GM18505 (cell line): ENCODE results near the gene GPS1.
A peak's percentile ranks its signal among the peaks of the same experiment; 100 is the strongest.

Experiments
- ATAC-seq: cut with Tn5 transposase; IDR thresholded peaks from one replicate; pipeline ENCODE4 v1.9.1; 2021; ENCODE audit not compliant: unreplicated experiment
- POLR2A ChIP-seq: IDR thresholded peaks from 4 replicates; pipeline ENCODE4 v1.6.1; 2011; ENCODE audit warnings: borderline replicate concordance; ENCODE audit not compliant: insufficient read depth, insufficient read length; ENCODE audit errors: extremely low read depth

The GPS1 gene

DNA sequence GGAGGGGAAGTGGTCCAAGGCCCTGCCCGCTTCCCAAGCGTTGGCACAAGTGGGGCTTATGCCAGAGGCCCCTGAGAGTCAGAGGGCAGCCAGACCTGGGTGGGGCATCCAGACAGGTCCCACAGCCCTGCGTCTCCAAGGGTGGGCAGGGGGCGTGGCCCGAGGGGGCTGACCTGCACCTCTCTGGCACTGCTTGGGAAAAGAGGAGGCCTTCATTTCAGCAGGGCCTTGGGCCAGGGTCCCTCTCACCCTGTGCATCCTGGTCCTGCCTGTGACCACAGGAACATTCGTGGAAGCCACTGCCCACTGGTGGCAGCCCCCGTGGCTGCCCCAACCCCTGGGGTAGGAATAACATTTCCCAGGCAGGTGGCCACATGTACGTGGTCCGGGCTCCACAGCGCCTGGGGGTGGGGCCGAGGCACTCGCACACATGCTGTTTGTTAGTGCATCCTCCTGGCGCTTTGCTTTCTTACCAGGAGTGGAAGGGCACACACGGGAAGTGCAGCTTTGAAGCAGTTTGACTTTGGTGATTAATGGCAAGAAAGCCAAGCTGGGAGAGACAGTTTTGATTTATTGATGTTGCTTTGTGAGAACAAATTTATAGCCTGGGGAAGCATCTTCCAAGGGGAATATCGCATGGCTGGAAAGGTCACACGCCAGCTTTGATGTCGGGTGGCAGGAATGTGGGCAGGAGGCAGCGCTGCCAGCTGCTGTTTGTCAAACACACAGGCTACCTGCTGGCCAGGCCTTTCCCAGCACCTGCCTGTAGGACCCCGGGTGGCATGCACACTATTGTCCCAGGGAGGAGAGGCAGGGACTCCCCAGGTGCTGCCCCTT lies 33.3 kb upstream of the GPS1 start:
- no peak for TF ChIP-seq POLR2A
- no peak for ATAC-seq

DNA sequence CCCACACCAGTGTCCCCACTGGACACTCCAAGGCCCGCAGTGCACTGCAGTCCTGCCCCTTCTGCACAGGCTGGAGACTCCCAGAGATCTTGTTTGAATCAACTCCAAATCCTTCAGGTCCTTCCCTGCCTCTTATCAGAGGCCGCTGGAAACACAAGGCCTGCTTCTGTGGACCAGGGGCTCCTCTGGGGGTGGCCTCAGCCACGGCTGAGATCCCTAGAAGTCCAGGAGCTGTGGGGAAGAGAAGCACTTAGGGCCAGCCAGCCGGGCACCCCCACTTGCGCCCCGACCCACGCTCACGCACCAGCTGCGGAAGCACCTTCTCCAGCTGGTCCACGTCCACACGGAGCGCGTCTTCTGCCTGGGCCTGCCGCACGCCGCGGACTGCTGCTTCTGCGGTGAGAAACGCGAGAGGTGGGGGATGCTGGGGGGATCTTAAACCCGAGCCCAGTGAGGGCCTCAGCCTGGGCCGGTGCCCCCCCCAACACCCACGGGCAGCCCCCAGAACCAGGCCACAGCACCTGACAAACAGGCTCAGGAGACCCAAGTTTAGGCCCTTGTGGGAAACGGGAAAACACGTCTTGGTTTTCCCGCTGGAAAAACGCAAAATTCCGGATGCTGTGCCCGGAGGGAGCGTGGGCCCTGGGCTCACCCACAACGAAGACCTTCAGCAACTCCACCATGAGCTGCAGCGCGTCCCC lies 32.6 kb upstream of the GPS1 start:
- ATAC-seq = no peak
- TF ChIP-seq POLR2A = no peak

DNA sequence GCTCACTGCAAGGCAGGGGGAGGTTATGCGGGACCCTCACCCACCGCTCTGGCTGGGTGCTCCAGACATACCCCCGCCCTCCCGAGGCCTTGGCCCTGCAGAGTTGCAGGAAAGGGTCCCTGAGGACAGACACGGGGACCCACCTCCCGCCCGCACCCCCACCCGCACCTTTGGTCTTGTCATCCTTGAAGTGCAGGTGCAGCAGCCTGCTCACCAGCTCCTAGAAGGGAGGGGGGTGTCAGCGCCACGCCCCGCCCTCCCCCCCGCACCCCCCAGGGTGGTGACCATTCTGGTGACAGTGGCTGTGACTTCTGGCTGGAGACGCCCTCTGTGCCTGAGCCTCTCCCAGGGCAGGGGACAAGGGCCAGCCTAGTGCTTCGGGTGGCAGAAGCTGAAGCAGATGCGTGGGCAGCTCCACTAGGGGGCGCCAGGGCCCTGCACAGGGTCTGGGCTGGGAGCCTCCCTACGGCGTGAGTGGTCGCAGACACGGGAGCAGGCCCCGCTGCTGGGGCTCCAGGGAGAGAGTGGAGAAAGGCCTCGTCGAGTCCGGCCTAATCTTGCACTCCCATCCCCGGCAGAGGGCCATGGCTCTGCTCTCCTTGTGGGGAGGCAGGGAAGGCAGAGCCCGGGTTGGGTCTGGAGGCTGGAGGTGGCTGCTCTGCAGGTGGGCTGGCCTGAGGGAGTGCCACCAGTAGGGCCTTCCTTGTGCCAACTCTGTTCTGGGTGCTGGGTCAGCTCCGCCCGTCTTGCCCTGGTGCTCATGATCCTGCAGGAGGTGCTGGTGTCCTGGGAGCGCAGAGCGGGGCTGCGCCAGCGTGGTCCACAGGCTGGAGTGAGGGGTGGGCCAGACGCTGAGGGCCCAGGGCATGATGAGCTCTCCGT lies 31.8 kb upstream of the GPS1 start:
- TF ChIP-seq POLR2A = no peak
- no peak for ATAC-seq

DNA sequence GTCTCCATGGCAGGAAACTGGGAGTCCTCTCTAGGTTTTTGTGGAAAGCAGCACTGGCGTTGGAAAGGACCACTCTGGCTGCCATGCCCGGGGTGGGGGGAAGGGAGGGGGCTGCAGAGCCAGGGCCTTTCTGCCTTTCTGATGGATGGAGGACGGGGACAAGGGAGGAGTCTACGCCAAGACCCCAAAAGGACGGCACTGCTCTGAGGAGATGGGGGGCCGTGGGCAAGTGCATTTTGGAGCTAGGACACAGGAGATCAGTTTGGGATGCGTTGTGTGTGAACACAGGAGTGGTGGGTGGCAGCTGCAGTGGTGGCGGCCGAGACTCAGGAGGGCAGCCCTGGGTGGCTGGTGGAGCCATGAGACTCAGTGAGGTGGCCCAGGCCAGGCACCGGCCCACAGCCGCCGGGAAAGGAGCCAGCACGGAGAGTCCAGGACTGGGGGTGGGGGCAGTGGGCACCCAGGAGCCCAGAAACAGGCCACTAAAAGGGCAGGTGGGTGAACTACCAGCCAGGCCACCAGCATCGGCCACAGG lies 31.1 kb upstream of the GPS1 start:
- no peak for ATAC-seq
- TF ChIP-seq POLR2A = no peak

DNA sequence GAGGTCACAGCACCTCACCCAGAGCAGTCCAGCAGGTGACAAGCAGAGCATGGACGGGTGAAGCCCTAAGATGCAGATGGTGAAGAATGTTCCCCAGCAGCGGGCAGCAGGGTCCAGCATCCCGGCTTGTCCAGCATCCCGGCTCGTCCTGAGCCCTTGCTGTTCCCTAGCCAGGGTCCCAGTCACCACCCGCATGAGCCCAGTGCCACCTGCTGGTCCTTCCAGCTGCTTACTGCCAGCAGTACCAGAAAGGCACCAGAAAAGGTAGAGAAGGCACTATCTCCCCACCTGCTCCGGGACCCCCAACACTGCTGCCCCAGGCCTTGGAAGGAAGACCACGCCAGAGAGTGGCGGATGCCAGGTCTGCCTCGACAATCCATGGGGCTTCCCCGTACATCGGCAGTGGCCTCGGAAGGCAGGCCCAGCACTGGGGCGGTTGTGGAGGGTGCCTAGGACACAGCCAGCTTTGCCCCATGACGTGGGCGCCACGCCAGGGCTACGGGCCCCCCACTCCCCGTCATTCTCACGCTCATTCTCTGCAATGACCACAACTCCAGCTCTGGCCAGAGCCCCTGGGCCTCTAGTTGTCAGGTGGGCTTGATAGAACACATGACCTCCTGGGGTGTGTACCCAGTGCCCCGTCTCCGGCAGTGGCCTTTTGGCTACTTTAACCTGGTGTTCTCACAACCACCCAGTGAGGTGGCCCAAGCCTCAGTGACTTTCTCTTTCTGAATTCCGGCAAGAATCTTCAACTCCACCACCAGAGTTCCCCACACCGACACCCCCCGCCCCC lies 30.4 kb upstream of the GPS1 start:
- no peak for TF ChIP-seq POLR2A
- no peak for ATAC-seq

DNA sequence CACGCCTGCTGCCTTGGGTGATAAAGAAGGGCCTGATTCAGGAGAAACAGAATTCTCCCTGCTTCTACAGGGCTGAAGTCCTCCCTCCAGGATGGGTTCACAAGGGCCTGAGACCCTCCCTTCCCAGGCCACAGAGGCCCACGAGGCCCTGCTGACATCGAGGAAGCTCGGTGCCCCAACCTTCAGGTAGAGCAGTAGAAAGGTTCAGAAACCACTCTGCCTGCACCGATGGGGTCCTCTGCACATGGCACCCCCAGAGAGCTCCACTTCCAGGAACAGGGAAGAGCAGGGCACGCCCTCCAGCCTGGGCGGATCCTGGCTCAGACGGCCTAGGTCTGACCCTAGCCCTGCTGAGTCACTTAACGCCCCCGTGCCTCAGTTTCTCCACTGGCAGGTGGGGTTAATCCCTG lies 29.8 kb upstream of the GPS1 start:
- ATAC-seq = no peak
- TF ChIP-seq POLR2A = no peak

DNA sequence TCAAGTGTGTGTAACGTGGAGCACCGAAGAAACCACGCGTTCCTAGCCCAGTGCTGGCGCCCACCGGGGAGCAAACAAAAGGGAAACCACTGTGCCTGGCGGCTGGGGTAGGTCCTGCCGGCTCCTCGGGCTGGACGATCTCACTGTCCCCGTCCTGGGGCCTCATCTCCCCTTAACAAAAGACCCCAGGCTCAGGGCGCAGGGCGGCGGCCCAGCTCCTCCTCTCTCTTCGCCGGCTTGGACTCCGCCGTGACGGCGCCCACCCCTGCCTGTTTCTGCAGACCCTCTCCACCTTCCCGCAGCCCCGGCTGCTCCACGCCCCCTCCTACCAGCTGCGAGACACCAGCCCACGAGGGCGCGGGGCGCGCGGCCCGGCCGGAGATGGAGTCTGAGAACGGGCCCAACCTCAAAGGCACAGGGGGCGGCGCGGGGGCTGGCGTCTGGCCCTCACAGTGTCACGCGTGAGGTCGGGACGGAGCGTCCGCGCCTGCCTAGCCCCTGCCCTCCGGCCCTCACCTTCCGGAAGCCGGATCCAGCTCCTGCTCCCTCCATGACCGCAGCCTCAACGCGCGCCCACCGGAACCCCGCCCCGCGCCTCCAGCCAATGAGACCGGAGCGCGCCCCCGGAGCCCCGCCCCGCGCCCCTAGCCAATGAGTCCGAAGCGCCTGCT lies 29.3 kb upstream of the GPS1 start, which contains the start of gene CENPX:
Gene CENPX, minus strand, starts transcription at position 569 of the 671 bp plus-strand sequence. Its CDS starts 17 bp downstream, at position 552.
- TF ChIP-seq POLR2A = peak; percentile 57
- no peak for ATAC-seq

DNA sequence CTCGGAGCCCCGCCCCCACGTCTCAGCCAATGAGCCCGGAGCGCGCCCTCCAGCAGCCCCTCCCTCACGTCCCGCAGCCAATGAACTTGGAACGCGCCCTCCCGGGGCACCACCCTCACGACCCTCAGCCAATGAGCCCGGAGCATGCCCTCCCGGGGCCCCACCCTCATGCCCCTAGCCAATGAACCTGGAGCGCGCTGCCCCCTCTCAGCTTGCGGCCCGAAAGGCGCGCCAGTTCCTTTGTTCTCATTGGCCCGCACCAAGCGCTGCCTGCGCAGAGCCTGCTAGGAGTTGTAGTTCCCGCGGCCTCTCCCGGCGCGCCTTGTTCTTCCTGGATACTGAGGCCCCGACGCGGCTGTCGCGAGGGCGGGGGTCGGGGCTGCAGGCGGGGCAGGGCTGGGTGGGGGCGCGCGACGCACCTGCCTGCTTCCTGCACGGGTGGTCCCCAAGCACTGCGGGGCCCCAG lies 28.7 kb upstream of the GPS1 start, which contains the start of gene LRRC45:
Gene LRRC45, plus strand, starts transcription at position 325 of the 466 bp plus-strand sequence. CDS start 339 bp downstream, outside the sequence.
- ATAC-seq = peak; percentile 80
- no peak for TF ChIP-seq POLR2A

DNA sequence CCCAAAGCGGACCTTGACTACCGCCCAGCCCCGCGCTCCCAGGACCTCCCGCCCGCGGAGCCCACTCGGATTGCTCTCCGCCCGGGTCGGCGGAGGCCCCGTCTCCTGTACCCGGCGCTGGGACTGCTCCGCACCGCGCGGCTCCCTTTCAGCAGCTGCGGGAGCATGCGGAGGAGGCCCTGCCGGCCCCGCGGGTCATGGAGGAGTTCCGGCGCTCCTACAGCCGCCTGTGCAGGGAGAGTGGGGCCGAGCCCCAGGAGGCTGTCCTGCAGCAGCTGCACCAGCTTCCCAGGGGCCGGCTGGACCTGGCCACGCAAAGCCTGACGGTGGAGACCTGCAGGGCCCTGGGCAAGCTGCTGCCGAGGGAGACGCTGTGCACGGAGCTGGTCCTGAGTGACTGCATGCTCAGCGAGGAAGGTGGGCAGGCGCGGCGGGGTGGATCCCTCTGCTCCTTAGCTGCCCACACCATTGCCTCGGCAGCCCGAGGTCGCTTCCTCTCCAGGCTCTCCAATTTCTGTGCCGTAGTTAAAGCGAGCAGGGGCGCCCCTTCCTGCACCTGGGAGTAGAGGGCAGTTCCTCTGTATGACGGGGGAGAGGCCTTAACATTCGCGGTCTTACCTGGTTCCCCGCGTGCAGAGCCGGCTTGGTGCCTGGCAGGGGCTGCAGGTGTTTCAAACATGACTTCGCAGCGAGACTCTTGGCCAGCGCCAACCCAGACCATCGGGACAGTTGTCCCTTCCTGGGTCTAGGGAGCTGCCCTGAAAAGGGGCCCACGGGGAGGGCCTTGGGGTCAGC lies 28.1 kb upstream of the GPS1 start:
- TF ChIP-seq POLR2A = no peak
- peak; percentile 6 for ATAC-seq

DNA sequence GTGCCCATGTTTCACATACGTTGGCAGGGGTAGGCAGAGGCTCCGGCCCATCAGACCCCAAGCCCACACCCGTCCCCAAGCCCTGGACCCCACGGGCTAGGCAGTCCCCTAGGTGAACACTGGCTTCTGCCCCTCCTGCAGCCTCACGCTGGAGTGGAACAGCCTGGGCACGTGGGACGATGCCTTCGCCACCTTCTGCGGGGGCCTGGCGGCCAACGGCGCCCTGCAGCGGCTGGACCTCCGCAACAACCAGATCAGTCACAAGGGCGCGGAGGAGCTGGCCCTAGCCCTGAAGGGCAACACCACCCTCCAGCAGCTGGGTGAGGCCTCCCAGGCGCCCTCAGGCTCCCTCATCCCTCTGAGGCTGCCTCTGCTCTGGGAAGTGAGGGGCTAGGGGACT lies 26.8 kb upstream of the GPS1 start:
- ATAC-seq = no peak
- no peak for TF ChIP-seq POLR2A

DNA sequence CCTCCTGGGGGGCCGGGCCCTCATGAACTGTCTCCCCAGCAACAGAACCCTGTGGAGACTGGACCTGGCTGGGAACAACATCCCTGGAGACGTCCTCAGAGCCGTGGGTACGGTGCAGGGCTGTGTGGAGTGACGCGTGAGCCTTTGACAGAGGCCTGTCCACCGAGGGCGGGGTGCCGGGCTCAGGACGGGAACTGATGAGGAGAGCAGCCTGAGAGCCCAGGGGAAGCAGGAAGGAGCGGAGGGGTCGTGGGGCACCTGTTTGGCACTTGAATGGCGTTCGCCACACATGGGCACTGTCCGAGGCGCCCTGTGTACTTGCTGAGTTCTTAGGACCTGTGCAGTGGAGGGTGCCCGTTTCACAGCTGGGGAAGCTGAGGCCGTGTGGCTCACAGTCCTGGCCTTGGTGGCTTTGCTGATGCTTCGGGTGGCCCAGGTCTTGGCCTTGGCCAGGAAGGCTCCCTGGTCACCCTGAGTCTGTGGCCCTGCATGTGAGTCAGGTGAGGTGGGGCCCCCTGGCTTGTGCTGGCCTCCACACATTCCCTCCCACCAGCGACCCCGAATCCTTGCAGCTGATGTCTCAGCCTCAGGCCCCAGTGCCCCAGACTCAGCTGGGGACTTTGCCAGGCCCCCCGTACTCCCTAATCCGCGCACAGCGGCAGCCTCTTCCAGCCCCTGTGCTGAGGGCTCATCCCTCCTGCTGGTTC lies 26.1 kb upstream of the GPS1 start:
- no peak for ATAC-seq

DNA sequence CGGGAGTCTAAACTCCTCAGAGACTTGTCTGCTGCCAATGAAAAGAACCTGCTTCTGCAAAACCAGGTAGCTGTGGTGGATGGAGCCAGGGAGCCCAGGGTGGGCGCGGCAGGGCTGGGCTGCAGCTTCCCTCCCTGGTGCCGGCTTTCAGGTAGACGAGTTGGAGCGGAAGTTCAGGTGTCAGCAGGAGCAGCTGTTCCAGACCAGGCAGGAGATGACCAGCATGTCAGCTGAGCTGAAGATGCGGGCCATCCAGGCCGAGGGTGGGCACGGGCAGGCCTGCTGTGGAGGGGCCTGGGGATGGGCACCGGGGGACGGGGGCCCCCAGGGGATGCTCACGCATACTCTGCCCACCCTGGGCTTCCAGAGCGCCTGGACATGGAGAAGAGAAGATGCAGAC lies 23.5 kb upstream of the GPS1 start:
- no peak for ATAC-seq
- TF ChIP-seq POLR2A = no peak

More for the DNA sequence above, 26.1 kb upstream of the GPS1 start:
- TF ChIP-seq POLR2A = no peak
